HepG2 (cell line): ENCODE results near the gene ZMIZ1. TPM values are rescaled to one million over a fixed set of nuclear protein-coding genes. Genes with fewer than 3 reads are reported as not detected.

Experiments
- ATRX ChIP-seq: sonication (generic); formaldehyde crosslinking; IDR thresholded peaks from 2 replicates; pipeline ENCODE4 v1.4.0; 2020; ENCODE audit warnings: missing genetic modification reagents, borderline replicate concordance
- CREBL2 ChIP-seq: sonication (generic); formaldehyde crosslinking; IDR thresholded peaks from 2 replicates; pipeline ENCODE4 v1.8.1; 2023; ENCODE audit warnings: missing genetic modification reagents, mild to moderate bottlenecking, borderline replicate concordance
- HOXA3 ChIP-seq: sonication (generic); formaldehyde crosslinking; IDR thresholded peaks from 2 replicates; pipeline ENCODE4 v1.5.0; 2020; ENCODE audit warnings: missing genetic modification reagents
- KDM1A ChIP-seq: IDR thresholded peaks from 2 replicates; pipeline ENCODE4 v1.6.1; 2016; ENCODE audit warnings: missing compliant biosample characterization
- POGZ ChIP-seq: sonication (generic); formaldehyde crosslinking; IDR thresholded peaks from 2 replicates; pipeline ENCODE4 v1.4.0; 2020; ENCODE audit warnings: mild to moderate bottlenecking, missing genetic modification reagents
- SALL2 ChIP-seq: sonication (generic); formaldehyde crosslinking; IDR thresholded peaks from 2 replicates; pipeline ENCODE4 v1.8.1; 2023; ENCODE audit warnings: mild to moderate bottlenecking, missing genetic modification reagents, inconsistent platforms
- SATB2 ChIP-seq: sonication (generic); formaldehyde crosslinking; IDR thresholded peaks from 2 replicates; pipeline ENCODE4 v1.5.0; 2020; ENCODE audit warnings: missing genetic modification reagents
- SIX1 ChIP-seq: sonication (generic); formaldehyde crosslinking; IDR thresholded peaks from 2 replicates; pipeline ENCODE4 v1.4.0; 2020; ENCODE audit warnings: missing genetic modification reagents, borderline replicate concordance
- STAT5B ChIP-seq: sonication (generic); formaldehyde crosslinking; IDR thresholded peaks from 2 replicates; pipeline ENCODE4 v1.4.0; 2020; ENCODE audit warnings: missing genetic modification reagents
- TFDP2 ChIP-seq: sonication (generic); formaldehyde crosslinking; IDR thresholded peaks from 2 replicates; pipeline ENCODE4 v1.4.0; 2020; ENCODE audit warnings: missing genetic modification reagents
- ZNF264 ChIP-seq: sonication (generic); formaldehyde crosslinking; IDR thresholded peaks from 2 replicates; pipeline ENCODE4 v1.4.0; 2020; ENCODE audit warnings: missing genetic modification reagents
- ZNF343 ChIP-seq: sonication (generic); formaldehyde crosslinking; IDR thresholded peaks from 2 replicates; pipeline ENCODE4 v1.4.0; 2020; ENCODE audit warnings: mild to moderate bottlenecking, missing genetic modification reagents
- ZNF367 ChIP-seq: sonication (generic); formaldehyde crosslinking; IDR thresholded peaks from 2 replicates; pipeline ENCODE4 v1.4.0; 2020; ENCODE audit warnings: missing genetic modification reagents, borderline replicate concordance
- ZNF552 ChIP-seq: sonication (generic); formaldehyde crosslinking; IDR thresholded peaks from 2 replicates; pipeline ENCODE4 v1.9.0; 2022; ENCODE audit warnings: missing genetic modification reagents, mild to moderate bottlenecking, borderline replicate concordance
- ZNF883 ChIP-seq: sonication (generic); formaldehyde crosslinking; IDR thresholded peaks from 2 replicates; pipeline ENCODE4 v1.5.1; 2020; ENCODE audit warnings: mild to moderate bottlenecking, missing genetic modification reagents; ENCODE audit errors: not compliant biosample characterization
- polyA plus RNA-seq, 8 experiments: library from polyadenylated mRNA; depleted of rRNA in 3 of 8; stranded (reverse) in 7 of 8; unstranded in 1 of 8; fragments of >200 nt; fragmentation: Illumina TruSeq in 4 of 8; extraction: Trizol in 4 of 8; gene quantifications; 2 replicates each; pipeline versions ENCODE4 v1.2.1 to v1.2.3, GENCODE V29; 2011 to 2016; ENCODE audit warnings: low read depth in 4 of 8, missing spikeins in 1 of 8, mixed read lengths in 1 of 8; ENCODE audit not compliant: insufficient read depth in 1 of 8
- total RNA-seq, 5 experiments: library from RNA; depleted of rRNA; stranded (reverse); fragments of >200 nt; fragmentation: Illumina TruSeq; extraction: Trizol; gene quantifications; 2 replicates each; pipeline ENCODE4 v1.2.3, GENCODE V29; 2016; ENCODE audit warnings: low read depth in 1 of 5
- TF ChIP-seq, protein P1 (sequence below): sonication (generic); formaldehyde crosslinking; IDR thresholded peaks from 2 replicates; pipeline ENCODE4 v1.4.0; 2020; ENCODE audit warnings: low read depth, mild to moderate bottlenecking, missing genetic modification reagents
- TF ChIP-seq, protein P2 (sequence below): sonication (generic); formaldehyde crosslinking; IDR thresholded peaks from 2 replicates; pipeline ENCODE4 v1.8.0; 2022; ENCODE audit warnings: missing genetic modification reagents, low read depth, mild to moderate bottlenecking, borderline replicate concordance
- TF ChIP-seq, protein P3 (sequence below): sonication (generic); formaldehyde crosslinking; IDR thresholded peaks from 2 replicates; pipeline ENCODE4 v1.5.0; 2020; ENCODE audit warnings: missing genetic modification reagents, mild to moderate bottlenecking, borderline replicate concordance
- TF ChIP-seq, protein P4 (sequence below): sonication (generic); formaldehyde crosslinking; IDR thresholded peaks from 2 replicates; pipeline ENCODE4 v1.4.0; 2020; ENCODE audit warnings: mild to moderate bottlenecking, low read depth, missing genetic modification reagents

Gene ZMIZ1
- total and polyA plus RNA-seq, 2 of the 13 experiments (the other 11 are each of a cell fraction or from before 2014, with no cell fraction given): 5.3 to 10.2 TPM

- TF ChIP-seq, protein P1, sequence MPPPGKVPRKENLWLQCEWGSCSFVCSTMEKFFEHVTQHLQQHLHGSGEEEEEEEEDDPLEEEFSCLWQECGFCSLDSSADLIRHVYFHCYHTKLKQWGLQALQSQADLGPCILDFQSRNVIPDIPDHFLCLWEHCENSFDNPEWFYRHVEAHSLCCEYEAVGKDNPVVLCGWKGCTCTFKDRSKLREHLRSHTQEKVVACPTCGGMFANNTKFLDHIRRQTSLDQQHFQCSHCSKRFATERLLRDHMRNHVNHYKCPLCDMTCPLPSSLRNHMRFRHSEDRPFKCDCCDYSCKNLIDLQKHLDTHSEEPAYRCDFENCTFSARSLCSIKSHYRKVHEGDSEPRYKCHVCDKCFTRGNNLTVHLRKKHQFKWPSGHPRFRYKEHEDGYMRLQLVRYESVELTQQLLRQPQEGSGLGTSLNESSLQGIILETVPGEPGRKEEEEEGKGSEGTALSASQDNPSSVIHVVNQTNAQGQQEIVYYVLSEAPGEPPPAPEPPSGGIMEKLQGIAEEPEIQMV: no peak
- TF ChIP-seq ZNF552 (no peak), STAT5B (CRISPR knock-in tag) (no peak), HOXA3 (CRISPR knock-in tag) (no peak), SIX1 (peak; percentile 18; the same call in 1 of the 2 replicates), ZNF367 (CRISPR knock-in tag) (no peak), POGZ (CRISPR knock-in tag) (no peak), ZNF883 (CRISPR knock-in tag) (no peak), ATRX (no peak), ZNF343 (CRISPR knock-in tag) (no peak), KDM1A (no peak), TFDP2 (no peak; the same call in 1 of the 2 replicates), SATB2 (no peak), CREBL2 (CRISPR knock-in tag) (no peak), ZNF264 (0 out of 2 replicates have a peak, but pooled peaks have one; percentile 47), SALL2 (CRISPR knock-in tag) (no peak; the same call in 1 of the 2 replicates)
- TF ChIP-seq, protein P2, sequence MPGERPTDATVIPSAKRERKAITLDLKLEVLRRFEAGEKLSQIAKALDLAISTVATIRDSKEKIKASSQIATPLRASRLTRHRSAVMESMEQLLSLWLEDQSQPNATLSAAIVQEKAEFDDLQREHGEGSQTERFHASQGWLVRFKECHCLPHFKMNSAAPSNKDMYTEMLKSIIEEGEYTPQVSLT (CRISPR knock-in tag): no peak
- TF ChIP-seq, protein P3, sequence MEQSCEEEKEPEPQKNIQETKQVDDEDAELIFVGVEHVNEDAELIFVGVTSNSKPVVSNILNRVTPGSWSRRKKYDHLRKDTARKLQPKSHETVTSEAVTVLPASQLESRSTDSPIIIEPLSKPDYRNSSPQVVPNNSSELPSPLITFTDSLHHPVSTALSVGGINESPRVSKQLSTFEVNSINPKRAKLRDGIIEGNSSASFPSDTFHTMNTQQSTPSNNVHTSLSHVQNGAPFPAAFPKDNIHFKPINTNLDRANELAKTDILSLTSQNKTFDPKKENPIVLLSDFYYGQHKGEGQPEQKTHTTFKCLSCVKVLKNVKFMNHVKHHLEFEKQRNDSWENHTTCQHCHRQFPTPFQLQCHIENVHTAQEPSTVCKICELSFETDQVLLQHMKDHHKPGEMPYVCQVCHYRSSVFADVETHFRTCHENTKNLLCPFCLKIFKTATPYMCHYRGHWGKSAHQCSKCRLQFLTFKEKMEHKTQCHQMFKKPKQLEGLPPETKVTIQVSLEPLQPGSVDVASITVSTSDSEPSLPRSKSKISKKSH (CRISPR knock-in tag): no peak
- TF ChIP-seq, protein P4, sequence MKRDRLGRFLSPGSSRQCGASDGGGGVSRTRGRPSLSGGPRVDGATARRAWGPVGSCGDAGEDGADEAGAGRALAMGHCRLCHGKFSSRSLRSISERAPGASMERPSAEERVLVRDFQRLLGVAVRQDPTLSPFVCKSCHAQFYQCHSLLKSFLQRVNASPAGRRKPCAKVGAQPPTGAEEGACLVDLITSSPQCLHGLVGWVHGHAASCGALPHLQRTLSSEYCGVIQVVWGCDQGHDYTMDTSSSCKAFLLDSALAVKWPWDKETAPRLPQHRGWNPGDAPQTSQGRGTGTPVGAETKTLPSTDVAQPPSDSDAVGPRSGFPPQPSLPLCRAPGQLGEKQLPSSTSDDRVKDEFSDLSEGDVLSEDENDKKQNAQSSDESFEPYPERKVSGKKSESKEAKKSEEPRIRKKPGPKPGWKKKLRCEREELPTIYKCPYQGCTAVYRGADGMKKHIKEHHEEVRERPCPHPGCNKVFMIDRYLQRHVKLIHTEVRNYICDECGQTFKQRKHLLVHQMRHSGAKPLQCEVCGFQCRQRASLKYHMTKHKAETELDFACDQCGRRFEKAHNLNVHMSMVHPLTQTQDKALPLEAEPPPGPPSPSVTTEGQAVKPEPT (CRISPR knock-in tag): no peak
Measured at GRCh38 chr10:79070606-79071395, 2.0 kb downstream of the ZMIZ1 start (continued).
